Panc1 (cell line): ENCODE measurements around the gene LYRM9.

Experiments used
- CTCF ChIP-seq: fragments of 450-650 bp; IDR thresholded peaks from 2 replicates; pipeline ENCODE4 v1.5.1; 2017; ENCODE audit warnings: mild to moderate bottlenecking
- POLR2AphosphoS5 ChIP-seq: IDR thresholded peaks from 2 replicates; pipeline ENCODE4 v1.6.1; 2012; ENCODE audit warnings: mild to moderate bottlenecking, low read depth, low read length, moderate library complexity
- REST ChIP-seq, 2 experiments: IDR thresholded peaks; 2 replicates each; pipeline ENCODE4 v1.6.1; 2011 to 2012; ENCODE audit warnings: low read depth in 2 of 2, control low read depth in 1 of 2, low read length in 1 of 2, mild to moderate bottlenecking in 1 of 2, moderate library complexity in 1 of 2; ENCODE audit not compliant: insufficient read depth in 1 of 2
- SIN3A ChIP-seq: IDR thresholded peaks from 2 replicates; pipeline ENCODE4 v1.6.1; 2012; ENCODE audit warnings: low read depth, mild to moderate bottlenecking, low read length, moderate library complexity, borderline replicate concordance; ENCODE audit not compliant: insufficient read depth
- TCF7L2 ChIP-seq: IDR thresholded peaks from 2 replicates; pipeline ENCODE4 v1.6.1; 2011; ENCODE audit warnings: mild to moderate bottlenecking, low read depth, low read length, inconsistent platforms

- TF ChIP-seq CTCF (no peak), POLR2AphosphoS5 (no peak), REST (IDR thresholded peaks at IDR 0.05; ENCODE audit: insufficient read depth in 1 of 2, low read depth in 2 of 2, low read length in 1 of 2) (no peak), SIN3A (no peak), TCF7L2 (no peak)
These were observed 807 bp upstream of the LYRM9 start for GRCh38 chr17:27893841-27894503.
